GM18499 (cell line): ENCODE measurements around the gene UBE2D4.
"Not testable (repeated sequence)": the region's sequence is repeated elsewhere in the genome, so short reads cannot be mapped to it uniquely, and the experiment has no call there.

Experiments
- ATAC-seq: cut with Tn5 transposase; IDR thresholded peaks from one replicate; pipeline ENCODE4 v1.9.1; 2021; ENCODE audit warnings: moderate number of reproducible peaks; ENCODE audit not compliant: insufficient read depth, unreplicated experiment

Gene UBE2D4

GRCh38 chr7:43956027-43956426 is 29.8 kb downstream of the UBE2D4 start:
- no peak for ATAC-seq

- ATAC-seq: no peak
Measured at GRCh38 chr7:43960933-43961332, 34.7 kb downstream of the UBE2D4 start.

GRCh38 chr7:43966392-43966791 is 40.2 kb downstream of the UBE2D4 start:
- ATAC-seq: not testable (repeated sequence)

- not testable (repeated sequence) for ATAC-seq
Measured at GRCh38 chr7:43968172-43969040, 42.2 kb downstream of the UBE2D4 start.

GRCh38 chr7:43969586-43969985 is 43.4 kb downstream of the UBE2D4 start:
- ATAC-seq: not testable (repeated sequence)

GRCh38 chr7:43970698-43971097 is 44.5 kb downstream of the UBE2D4 start:
- not testable (repeated sequence) for ATAC-seq

- not testable (repeated sequence) for ATAC-seq
Measured at GRCh38 chr7:43974033-43974573, 47.9 kb downstream of the UBE2D4 start.

- not testable (repeated sequence) for ATAC-seq
Measured at GRCh38 chr7:43974725-43975482, 48.7 kb downstream of the UBE2D4 start.

- no peak for ATAC-seq
Measured at GRCh38 chr7:43977525-43977924, 51.3 kb downstream of the UBE2D4 start.

- not testable (repeated sequence) for ATAC-seq
Measured at GRCh38 chr7:43978102-43978501, 51.9 kb downstream of the UBE2D4 start.

GRCh38 chr7:43982848-43983247 is 56.6 kb downstream of the UBE2D4 start:
- ATAC-seq: not testable (repeated sequence)

GRCh38 chr7:43983736-43984135 is 57.5 kb downstream of the UBE2D4 start:
- ATAC-seq: not testable (repeated sequence)

- ATAC-seq: not testable (repeated sequence)
Measured at GRCh38 chr7:43985904-43986864, 59.9 kb downstream of the UBE2D4 start.

- not testable (repeated sequence) for ATAC-seq
Measured at GRCh38 chr7:43987476-43987875, 61.2 kb downstream of the UBE2D4 start.

- ATAC-seq: not testable (repeated sequence)
Measured at GRCh38 chr7:43990011-43990585, 63.9 kb downstream of the UBE2D4 start.

- not testable (repeated sequence) for ATAC-seq
Measured at GRCh38 chr7:43990829-43991228, 64.6 kb downstream of the UBE2D4 start.

- peak; percentile 66 for ATAC-seq
Measured at GRCh38 chr7:43992896-43993295, 66.7 kb downstream of the UBE2D4 start.

- ATAC-seq: not testable (repeated sequence)
Measured at GRCh38 chr7:43994681-43995080, 68.4 kb downstream of the UBE2D4 start.

GRCh38 chr7:43997532-43997931 is 71.3 kb downstream of the UBE2D4 start, which contains the start of gene SPDYE1:
SPDYE1 (plus strand) TSS chr7:43997897; CDS start chr7:43999950, 2,053 bp downstream.
- not testable (repeated sequence) for ATAC-seq
